ENCODE measurements around the gene HP1BP3.

- no peak for TF ChIP-seq CTCF (IDR thresholded peaks at IDR 0.05; ENCODE audit: low read depth, low read length, poor library complexity, severe bottlenecking)
- no peak for TF ChIP-seq EZH2phosphoT487 (IDR thresholded peaks at IDR 0.05; ENCODE audit: borderline replicate concordance, low read length)
Measured at GRCh38 chr1:20712215-20712577, 74.9 kb downstream of the HP1BP3 start.

Measured in DOHH2 (cell line).